Panc1 (cell line): ENCODE measurements around the gene MAP2. TPM values are rescaled to one million over a fixed set of nuclear protein-coding genes. Genes with fewer than 3 reads are reported as not detected.

Source experiments
- ATAC-seq: fragments of 200-7000 bp; cut with Tn5 transposase; 2 replicates; pipeline ENCODE4 v1.9.1; 2020; ENCODE audit warnings: mild to moderate bottlenecking, moderate library complexity
- BruUV-seq: library from RNA; stranded (reverse); fragments of 400-500 nt; replicated peaks from 2 replicates; lab custom pipeline; 2021; lab: Mats Ljungman, UMichigan
- CTCF ChIA-PET: fragments of 300-600 bp; sonication (Branson Sonifier 250); formaldehyde crosslinking; loops from one replicate; lab custom pipeline; 2022; ENCODE audit warnings: antibody characterized with exemption; lab: Charles Lee
- POLR2A ChIA-PET: fragments of 300-600 bp; sonication (Branson Sonifier 250); formaldehyde crosslinking; loops from one replicate; lab custom pipeline; 2022; ENCODE audit warnings: antibody characterized with exemption; lab: Charles Lee
- DNase-seq: peaks from one replicate; pipeline ENCODE4 v3.0.0-alpha.2; 2010; ENCODE audit warnings: low read depth, low spot score
- H3K27ac ChIP-seq: 2 replicates; pipeline ENCODE4 v1.5.1; 2011; ENCODE audit warnings: mild to moderate bottlenecking, low read length, inconsistent platforms
- H3K27me3 ChIP-seq: fragments of 200-500 bp; sonication (Bioruptor generic); 2 replicates; pipeline ENCODE4 v1.6.0; 2014; ENCODE audit warnings: low read length, inconsistent platforms; ENCODE audit not compliant: control insufficient read depth, insufficient read depth
- H3K36me3 ChIP-seq: fragments of 200-500 bp; sonication (Bioruptor generic); 2 replicates; pipeline ENCODE4 v1.5.1; 2014; ENCODE audit warnings: inconsistent platforms, mild to moderate bottlenecking, low read length, moderate library complexity; ENCODE audit not compliant: control insufficient read depth, insufficient read depth
- H3K4me1 ChIP-seq: 2 replicates; pipeline ENCODE4 v1.5.1; 2011; ENCODE audit warnings: inconsistent platforms, mild to moderate bottlenecking, low read length, moderate library complexity; ENCODE audit not compliant: control insufficient read depth, insufficient read depth
- H3K4me3 ChIP-seq, 2 experiments: 2 replicates each; pipeline ENCODE4 v1.5.1; 2011 to 2012; ENCODE audit warnings: low read depth in 2 of 2, low read length in 2 of 2, mild to moderate bottlenecking in 2 of 2, inconsistent platforms in 1 of 2, moderate library complexity in 1 of 2
- H3K9me3 ChIP-seq: fragments of 200-500 bp; sonication (Bioruptor generic); 2 replicates; pipeline ENCODE4 v1.5.1; 2014; ENCODE audit warnings: low read depth, mild to moderate bottlenecking, inconsistent platforms, low read length, moderate library complexity; ENCODE audit not compliant: control insufficient read depth, insufficient read depth
- CTCF ChIP-seq: fragments of 450-650 bp; IDR thresholded peaks from 2 replicates; pipeline ENCODE4 v1.5.1; 2017; ENCODE audit warnings: mild to moderate bottlenecking
- POLR2AphosphoS5 ChIP-seq: IDR thresholded peaks from 2 replicates; pipeline ENCODE4 v1.6.1; 2012; ENCODE audit warnings: mild to moderate bottlenecking, low read depth, low read length, moderate library complexity
- SIN3A ChIP-seq: IDR thresholded peaks from 2 replicates; pipeline ENCODE4 v1.6.1; 2012; ENCODE audit warnings: low read depth, mild to moderate bottlenecking, low read length, moderate library complexity, borderline replicate concordance; ENCODE audit not compliant: insufficient read depth
- TCF7L2 ChIP-seq: IDR thresholded peaks from 2 replicates; pipeline ENCODE4 v1.6.1; 2011; ENCODE audit warnings: mild to moderate bottlenecking, low read depth, low read length, inconsistent platforms
- in situ Hi-C: cut with HindIII; loops from 2 replicates; pipeline ENCODE4 v1.10.0; 2016; ENCODE audit warnings: low sequenced_read_pairs, low pct_unique_long_range_greater_than_20kb
- intact Hi-C: fragments of 100-400 bp; cut with micrococcal nuclease; formaldehyde crosslinking; loops from one replicate; pipeline ENCODE4 v1.10.0; 2022; ENCODE audit not compliant: unreplicated experiment
- total RNA-seq: library from RNA; stranded (reverse); gene quantifications from one replicate; pipeline ENCODE4 v1.2.1, GENCODE V29; 2021; ENCODE audit not compliant: unreplicated experiment
- TF ChIP-seq, protein P1 (sequence below), 2 experiments: IDR thresholded peaks; 2 replicates each; pipeline ENCODE4 v1.6.1; 2011 to 2012; ENCODE audit warnings: low read depth in 2 of 2, control low read depth in 1 of 2, low read length in 1 of 2, mild to moderate bottlenecking in 1 of 2, moderate library complexity in 1 of 2; ENCODE audit not compliant: insufficient read depth in 1 of 2

The MAP2 gene
- total RNA-seq, 1 experiment from 2014 or later: 44.9 TPM

DNA sequence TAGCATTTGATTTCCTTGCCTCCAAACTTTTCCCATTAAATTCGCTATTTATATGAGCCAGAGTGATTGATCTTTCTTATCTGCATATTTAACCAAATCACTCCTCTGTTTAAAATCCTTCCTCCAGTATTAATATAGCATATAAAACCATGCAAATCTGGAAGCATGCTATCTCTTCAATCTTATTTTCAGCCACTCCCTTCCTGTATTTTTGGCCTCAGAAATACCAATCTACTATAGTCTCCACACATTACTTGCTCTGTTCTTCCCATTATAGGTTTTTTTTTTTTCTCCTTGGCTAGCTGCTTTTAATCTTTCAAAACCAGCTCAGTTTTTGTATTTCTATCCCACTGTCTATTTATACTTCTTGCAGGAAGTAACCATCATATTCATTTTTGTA, 19.1 kb downstream of the MAP2 start:
- CTCF ChIA-PET: no interaction called here
- no peak overlapping the region for H3K27ac ChIP-seq

GRCh38 chr2:209445485-209445884, 21.6 kb downstream of the MAP2 start:
- DNase-seq: no peak
- ChIA-PET POLR2A (no interaction called here), CTCF (no interaction called here)
- H3K4me3 ChIP-seq: no peak overlapping the region
- in situ Hi-C loops (no loop called here), intact Hi-C loops (no loop called here)
- no peaks in the 10 kb centered on the region for H3K36me3 ChIP-seq
- no peak for ATAC-seq
- no peaks in the 10 kb centered on the region for H3K27me3 ChIP-seq
- no peaks in the 10 kb centered on the region for H3K9me3 ChIP-seq
- no peak overlapping the region for H3K27ac ChIP-seq
- TF ChIP-seq SIN3A (no peak), POLR2AphosphoS5 (no peak), TCF7L2 (no peak), CTCF (no peak)
- TF ChIP-seq, protein P1, sequence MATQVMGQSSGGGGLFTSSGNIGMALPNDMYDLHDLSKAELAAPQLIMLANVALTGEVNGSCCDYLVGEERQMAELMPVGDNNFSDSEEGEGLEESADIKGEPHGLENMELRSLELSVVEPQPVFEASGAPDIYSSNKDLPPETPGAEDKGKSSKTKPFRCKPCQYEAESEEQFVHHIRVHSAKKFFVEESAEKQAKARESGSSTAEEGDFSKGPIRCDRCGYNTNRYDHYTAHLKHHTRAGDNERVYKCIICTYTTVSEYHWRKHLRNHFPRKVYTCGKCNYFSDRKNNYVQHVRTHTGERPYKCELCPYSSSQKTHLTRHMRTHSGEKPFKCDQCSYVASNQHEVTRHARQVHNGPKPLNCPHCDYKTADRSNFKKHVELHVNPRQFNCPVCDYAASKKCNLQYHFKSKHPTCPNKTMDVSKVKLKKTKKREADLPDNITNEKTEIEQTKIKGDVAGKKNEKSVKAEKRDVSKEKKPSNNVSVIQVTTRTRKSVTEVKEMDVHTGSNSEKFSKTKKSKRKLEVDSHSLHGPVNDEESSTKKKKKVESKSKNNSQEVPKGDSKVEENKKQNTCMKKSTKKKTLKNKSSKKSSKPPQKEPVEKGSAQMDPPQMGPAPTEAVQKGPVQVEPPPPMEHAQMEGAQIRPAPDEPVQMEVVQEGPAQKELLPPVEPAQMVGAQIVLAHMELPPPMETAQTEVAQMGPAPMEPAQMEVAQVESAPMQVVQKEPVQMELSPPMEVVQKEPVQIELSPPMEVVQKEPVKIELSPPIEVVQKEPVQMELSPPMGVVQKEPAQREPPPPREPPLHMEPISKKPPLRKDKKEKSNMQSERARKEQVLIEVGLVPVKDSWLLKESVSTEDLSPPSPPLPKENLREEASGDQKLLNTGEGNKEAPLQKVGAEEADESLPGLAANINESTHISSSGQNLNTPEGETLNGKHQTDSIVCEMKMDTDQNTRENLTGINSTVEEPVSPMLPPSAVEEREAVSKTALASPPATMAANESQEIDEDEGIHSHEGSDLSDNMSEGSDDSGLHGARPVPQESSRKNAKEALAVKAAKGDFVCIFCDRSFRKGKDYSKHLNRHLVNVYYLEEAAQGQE (IDR thresholded peaks at IDR 0.05; ENCODE audit: insufficient read depth in 1 of 2, low read depth in 2 of 2, low read length in 1 of 2): no peak
- peaks cover 7% of the 10 kb centered on the region for H3K4me1 ChIP-seq
- BruUV-seq: no TSS peak

More for the DNA sequence above, 19.1 kb downstream of the MAP2 start:
- no peak for ATAC-seq
- POLR2A ChIA-PET: interaction anchor here (0.6 kb wide), 1 partner anchor 74 kb away, joined by 3 read pairs; no protein-coding TSS in a partner anchor
- no peak for DNase-seq
- BruUV-seq: no TSS peak
- Histone ChIP-seq H3K4me1 (peaks cover 12% of the 10 kb centered on the region), H3K27me3 (no peaks in the 10 kb centered on the region), H3K9me3 (no peaks in the 10 kb centered on the region), H3K36me3 (no peaks in the 10 kb centered on the region), H3K4me3 (no peak overlapping the region)
- in situ Hi-C loops: no loop called here
- intact Hi-C loops: no loop called here
- TF ChIP-seq, protein P1 (IDR thresholded peaks at IDR 0.05; ENCODE audit: insufficient read depth in 1 of 2, low read depth in 2 of 2, low read length in 1 of 2): no peak
- no peak for TF ChIP-seq POLR2AphosphoS5
- TF ChIP-seq TCF7L2: no peak
- no peak for TF ChIP-seq SIN3A
- no peak for TF ChIP-seq CTCF
